ENCODE measurements around the gene SPATA1. TPM values are rescaled to one million over a fixed set of nuclear protein-coding genes. Genes with fewer than 3 reads are reported as not detected.
"Not testable (repeated sequence)": the region's sequence is repeated elsewhere in the genome, so short reads cannot be mapped to it uniquely, and the experiment has no call there.

The SPATA1 gene
- total RNA-seq, 2 experiments from 2014 or later: 3.3 to 3.4 TPM

DNA sequence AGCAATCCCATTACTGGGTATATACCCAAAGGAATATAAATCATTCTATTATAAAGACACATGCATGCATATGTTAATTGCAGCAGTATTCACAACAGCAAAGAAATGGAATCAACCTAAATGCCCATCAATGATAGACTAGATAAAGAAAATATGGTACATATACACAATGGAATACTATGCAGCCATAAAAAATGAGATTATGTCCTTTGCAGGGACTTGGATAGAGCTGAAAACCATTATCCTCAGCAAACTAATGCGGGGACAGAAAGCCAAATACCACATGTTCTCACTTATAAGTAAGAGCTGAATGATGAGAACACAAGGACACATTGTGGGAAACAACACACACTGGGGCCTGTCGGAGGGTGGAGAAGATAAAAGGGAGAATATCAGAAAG, 88.8 kb downstream of the SPATA1 start:
- H3K4me1 Mint-ChIP-seq (ENCODE audit: low read depth); POLR2A ChIA-PET; DNase-seq; H3K4me3 Mint-ChIP-seq; H3K36me3 Mint-ChIP-seq (ENCODE audit: low read depth); H3K27ac Mint-ChIP-seq; CTCF ChIA-PET; ATAC-seq; H3K9me3 Mint-ChIP-seq (ENCODE audit: insufficient read depth): not testable (repeated sequence)
- peaks cover 16% of the 10 kb centered on the region for H3K27me3 Mint-ChIP-seq (ENCODE audit: low read depth)

DNA sequence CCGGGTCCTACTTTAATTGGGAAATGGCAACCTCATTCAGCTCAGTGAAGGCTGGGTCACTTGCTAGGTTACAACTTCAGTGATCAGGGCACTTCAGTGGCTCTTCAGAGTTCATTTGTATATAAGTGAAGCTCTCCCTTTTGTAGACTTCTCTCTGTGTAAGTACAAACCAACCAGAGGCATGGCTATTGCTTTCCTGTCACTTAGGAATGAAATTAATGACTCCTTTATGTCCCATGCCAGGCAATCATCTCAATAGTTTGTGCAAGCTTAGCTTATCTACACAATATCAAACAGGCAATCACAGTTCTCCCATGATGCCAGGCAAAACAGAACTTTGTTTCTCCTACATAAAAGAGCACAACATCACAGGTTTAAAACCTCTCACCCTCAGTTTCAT, 90.8 kb downstream of the SPATA1 start:
- H3K4me1 Mint-ChIP-seq (ENCODE audit: low read depth): no peaks in the 10 kb centered on the region
- peaks cover 10% of the 10 kb centered on the region for H3K27me3 Mint-ChIP-seq (ENCODE audit: low read depth)
- ATAC-seq: no peak
- peaks cover under 1% of the 10 kb centered on the region for H3K36me3 Mint-ChIP-seq (ENCODE audit: low read depth)
- H3K4me3 Mint-ChIP-seq: no peak overlapping the region
- H3K9me3 Mint-ChIP-seq (ENCODE audit: insufficient read depth): peaks cover 5% of the 10 kb centered on the region
- no peak for DNase-seq
- no peak overlapping the region for H3K27ac Mint-ChIP-seq
- CTCF ChIA-PET: interaction anchor here (1.0 to 1.7 kb wide), 3 partner anchors 23 to 175 kb away, joined by 3 to 6 read pairs (median 3); no protein-coding TSS in a partner anchor
- POLR2A ChIA-PET: no interaction called here

DNA sequence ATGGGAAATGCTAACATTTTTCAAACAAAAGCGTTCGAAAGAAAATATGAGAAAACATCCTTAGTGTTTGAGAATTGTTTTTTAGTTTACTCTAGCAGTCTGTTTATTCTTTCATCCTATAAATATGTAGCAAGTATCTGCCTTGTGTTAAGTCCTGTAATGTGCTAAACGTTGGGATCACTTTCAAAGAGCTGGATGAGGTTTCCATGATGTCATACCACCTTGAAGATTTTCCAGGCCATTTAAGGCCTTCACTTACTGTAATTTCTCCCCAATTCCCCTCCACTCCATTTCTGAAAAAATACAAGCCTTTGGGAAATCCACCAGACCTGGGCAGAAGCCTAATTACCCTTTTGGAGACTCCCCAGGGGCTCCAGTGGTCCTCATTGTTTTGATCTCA, 92.2 kb downstream of the SPATA1 start:
- peaks cover 5% of the 10 kb centered on the region for H3K27me3 Mint-ChIP-seq (ENCODE audit: low read depth)
- H3K4me3 Mint-ChIP-seq: no peak overlapping the region
- no peaks in the 10 kb centered on the region for H3K4me1 Mint-ChIP-seq (ENCODE audit: low read depth)
- POLR2A ChIA-PET: no interaction called here
- ATAC-seq (no peak), DNase-seq (no peak)
- H3K36me3 Mint-ChIP-seq (ENCODE audit: low read depth): peaks cover 3% of the 10 kb centered on the region
- no peak overlapping the region for H3K27ac Mint-ChIP-seq
- no peaks in the 10 kb centered on the region for H3K9me3 Mint-ChIP-seq (ENCODE audit: insufficient read depth)
- CTCF ChIA-PET: interaction anchor here (0.9 kb wide), 1 partner anchor 22 kb away, joined by 3 read pairs; no protein-coding TSS in a partner anchor

DNA sequence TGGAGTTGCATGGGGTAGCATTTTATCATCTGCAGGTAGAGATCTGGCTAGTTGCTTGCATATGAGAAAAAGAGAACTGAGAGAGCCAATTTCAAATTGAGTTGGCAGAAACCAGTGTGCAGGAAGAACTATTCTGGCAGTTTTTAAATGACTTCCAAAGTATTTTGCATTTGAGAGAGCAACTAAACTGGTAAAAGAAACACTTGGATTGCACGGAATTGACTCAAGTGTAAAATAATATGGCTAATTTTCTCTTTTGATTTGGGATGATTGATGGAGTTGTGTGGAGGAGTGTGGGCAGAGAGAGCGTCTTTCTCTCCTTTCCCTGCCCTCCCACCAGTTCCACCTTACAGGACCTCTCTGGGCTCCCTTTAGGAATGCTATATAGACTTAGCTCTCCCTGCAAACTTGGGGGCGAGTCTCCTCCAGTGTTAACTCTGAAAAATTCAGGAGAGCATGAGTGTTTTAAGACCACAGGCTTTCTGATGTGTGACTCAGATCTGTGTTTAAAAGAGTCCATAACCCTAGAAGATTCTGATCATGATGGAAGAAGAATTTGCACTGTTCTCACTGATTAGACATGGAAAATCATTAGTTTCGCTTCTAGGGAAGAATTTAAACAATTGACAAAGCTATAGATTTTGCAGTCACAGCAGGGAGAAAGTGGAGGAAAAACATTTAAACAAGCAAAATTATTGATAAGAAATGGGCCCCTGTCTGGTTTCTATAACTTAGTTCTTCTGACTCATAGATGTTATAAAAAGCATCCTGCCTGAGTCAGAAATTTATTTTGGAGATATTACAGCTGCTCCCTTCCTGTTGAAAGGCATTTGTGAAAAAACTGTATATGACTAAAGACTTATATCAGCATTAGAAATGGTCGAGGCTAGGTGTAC, 92.9 kb downstream of the SPATA1 start:
- Mint-ChIP-seq H3K36me3 (ENCODE audit: low read depth) (peaks cover 3% of the 10 kb centered on the region), H3K4me3 (no peak overlapping the region), H3K27ac (no peak overlapping the region), H3K9me3 (ENCODE audit: insufficient read depth) (peaks cover 4% of the 10 kb centered on the region), H3K4me1 (ENCODE audit: low read depth) (no peaks in the 10 kb centered on the region), H3K27me3 (ENCODE audit: low read depth) (peaks cover 5% of the 10 kb centered on the region)
- POLR2A ChIA-PET: no interaction called here
- DNase-seq (no peak), ATAC-seq (no peak)
- CTCF ChIA-PET: interaction anchor here (0.9 kb wide), 1 partner anchor 21 kb away, joined by 3 read pairs; no protein-coding TSS in a partner anchor

DNA sequence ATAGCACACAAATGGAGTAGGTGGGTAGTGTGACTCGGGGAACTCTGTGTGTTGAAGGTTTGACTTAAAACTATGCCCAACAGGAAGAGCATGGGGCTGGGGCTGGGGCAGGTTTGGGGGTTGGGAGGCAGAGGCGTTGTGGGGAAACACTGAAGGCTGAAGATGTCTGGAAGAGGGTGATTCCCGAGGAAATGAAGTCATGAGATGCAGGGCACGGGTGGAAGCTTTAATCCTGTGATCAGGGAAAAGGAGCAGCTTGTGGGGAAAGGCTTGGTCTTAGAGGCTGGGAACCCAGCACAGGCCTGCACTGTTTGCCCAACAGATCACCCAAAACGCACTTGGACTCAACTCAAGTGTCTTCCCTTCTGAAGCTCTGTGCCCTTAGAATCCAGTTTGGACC, 94.6 kb downstream of the SPATA1 start:
- ChIA-PET CTCF (interaction anchor here (2.0 kb wide), 1 partner anchor 19 kb away, joined by 8 read pairs; no protein-coding TSS in a partner anchor), POLR2A (no interaction called here)
- Mint-ChIP-seq H3K4me1 (ENCODE audit: low read depth) (no peaks in the 10 kb centered on the region), H3K4me3 (no peak overlapping the region), H3K36me3 (ENCODE audit: low read depth) (peaks cover 3% of the 10 kb centered on the region), H3K27me3 (ENCODE audit: low read depth) (no peaks in the 10 kb centered on the region), H3K27ac (no peak overlapping the region), H3K9me3 (ENCODE audit: insufficient read depth) (peaks cover 17% of the 10 kb centered on the region)
- ATAC-seq (no peak), DNase-seq (no peak)

DNA sequence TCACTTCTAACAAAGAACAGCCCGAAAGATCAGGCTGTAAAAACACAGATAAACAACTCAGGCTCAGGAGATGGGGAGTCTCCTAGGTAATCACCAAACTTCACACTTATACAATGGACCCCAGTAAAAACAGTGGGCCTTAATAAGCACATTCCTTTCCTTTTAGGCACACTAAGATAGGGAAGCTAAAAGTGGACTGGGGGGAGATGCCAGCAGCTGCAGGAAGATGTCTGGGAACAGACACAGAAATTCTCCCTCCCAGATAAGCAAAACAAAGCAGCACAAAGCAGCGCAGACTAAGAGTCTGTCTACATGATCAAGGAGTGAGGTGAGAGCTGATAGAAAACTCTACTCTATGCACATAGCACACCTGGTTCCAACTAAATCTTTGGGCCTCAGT, 97.0 kb downstream of the SPATA1 start:
- POLR2A ChIA-PET: no interaction called here
- no peak for ATAC-seq

DNA sequence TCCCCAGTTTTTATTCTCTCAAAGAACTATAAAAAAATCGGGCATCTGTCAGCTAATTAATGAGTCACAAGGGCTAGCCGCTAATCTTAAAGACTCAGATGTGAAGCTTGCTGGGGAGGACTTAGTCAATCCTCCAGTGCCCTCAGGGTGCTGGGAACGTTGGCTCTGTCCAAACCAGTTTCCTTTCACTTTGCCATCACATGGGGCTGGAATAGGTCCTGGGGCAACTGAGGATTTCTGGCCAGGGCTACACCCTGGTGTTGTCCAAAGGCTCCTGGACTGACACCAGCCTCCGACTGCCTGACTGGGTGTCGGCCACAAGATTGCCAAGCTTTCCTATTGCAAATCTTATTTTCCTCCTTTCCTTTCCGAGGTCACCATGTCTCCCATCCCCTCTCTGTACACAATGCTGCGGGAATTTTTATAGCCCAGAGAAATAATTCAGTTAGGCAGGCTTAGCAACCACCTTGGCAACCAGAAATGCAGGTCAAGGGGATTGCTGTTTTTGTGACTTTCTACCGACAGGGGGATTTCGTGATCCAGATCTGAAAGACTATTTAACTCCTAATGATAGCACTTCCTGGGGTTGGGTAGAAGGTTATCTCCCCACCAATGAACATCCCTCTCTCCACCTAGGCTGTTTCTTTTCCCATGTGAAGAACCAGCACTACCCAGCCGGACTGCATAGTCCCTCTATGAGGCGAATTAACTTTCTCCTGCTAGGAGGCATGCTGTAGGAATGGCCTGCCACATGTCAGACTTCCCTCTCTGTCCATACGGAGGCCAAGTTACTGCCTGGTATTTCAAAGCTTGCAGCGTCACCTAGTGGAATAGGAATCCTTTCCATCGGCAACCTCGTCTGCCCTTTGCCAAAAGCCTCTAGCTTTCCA, 98.0 kb downstream of the SPATA1 start:
- Mint-ChIP-seq H3K27ac (no peak overlapping the region), H3K36me3 (ENCODE audit: low read depth) (peaks cover 5% of the 10 kb centered on the region), H3K27me3 (ENCODE audit: low read depth) (no peaks in the 10 kb centered on the region), H3K4me3 (no peak overlapping the region), H3K9me3 (ENCODE audit: insufficient read depth) (peaks cover 26% of the 10 kb centered on the region), H3K4me1 (ENCODE audit: low read depth) (no peaks in the 10 kb centered on the region)
- no peak for DNase-seq
- POLR2A ChIA-PET: no interaction called here
- ATAC-seq: no peak
- CTCF ChIA-PET: interaction anchor here (1.1 kb wide), 1 partner anchor 162 kb away, joined by 3 read pairs; no protein-coding TSS in a partner anchor

More for the DNA sequence above, 97.0 kb downstream of the SPATA1 start:
- DNase-seq: no peak
- Mint-ChIP-seq H3K36me3 (ENCODE audit: low read depth) (peaks cover 5% of the 10 kb centered on the region), H3K4me1 (ENCODE audit: low read depth) (no peaks in the 10 kb centered on the region), H3K9me3 (ENCODE audit: insufficient read depth) (peaks cover 26% of the 10 kb centered on the region), H3K27me3 (ENCODE audit: low read depth) (no peaks in the 10 kb centered on the region), H3K27ac (no peak overlapping the region), H3K4me3 (no peak overlapping the region)
- CTCF ChIA-PET: interaction anchor here (1.1 to 1.4 kb wide), 2 partner anchors 30 to 161 kb away, joined by 3 read pairs; partner anchors contain the start of gene CTBS

DNA sequence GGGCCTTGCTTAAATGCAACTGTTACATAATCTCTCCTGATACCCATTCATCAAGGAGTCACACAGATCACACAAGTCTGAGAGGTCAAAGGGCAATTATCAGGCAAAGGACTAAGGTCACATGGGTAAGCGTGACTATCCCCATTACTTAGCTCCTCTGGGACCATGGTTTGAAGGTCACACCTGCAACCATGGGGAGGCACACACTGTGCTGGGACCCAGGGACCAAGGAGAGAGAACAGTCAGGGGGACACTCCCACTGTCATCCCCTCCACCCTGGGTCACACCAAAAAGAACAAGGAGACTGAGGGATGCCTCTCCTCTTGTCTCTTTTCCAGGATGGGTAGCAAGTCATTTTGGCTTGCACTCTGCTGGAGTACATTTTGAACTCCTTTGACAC, 99.0 kb downstream of the SPATA1 start:
- ChIA-PET CTCF (no interaction called here), POLR2A (no interaction called here)
- no peak for ATAC-seq
- H3K36me3 Mint-ChIP-seq (ENCODE audit: low read depth): peaks cover 5% of the 10 kb centered on the region
- H3K27ac Mint-ChIP-seq: no peak overlapping the region
- no peak for DNase-seq
- H3K9me3 Mint-ChIP-seq (ENCODE audit: insufficient read depth): peaks cover 26% of the 10 kb centered on the region
- no peaks in the 10 kb centered on the region for H3K27me3 Mint-ChIP-seq (ENCODE audit: low read depth)
- H3K4me1 Mint-ChIP-seq (ENCODE audit: low read depth): no peaks in the 10 kb centered on the region
- H3K4me3 Mint-ChIP-seq: no peak overlapping the region

DNA sequence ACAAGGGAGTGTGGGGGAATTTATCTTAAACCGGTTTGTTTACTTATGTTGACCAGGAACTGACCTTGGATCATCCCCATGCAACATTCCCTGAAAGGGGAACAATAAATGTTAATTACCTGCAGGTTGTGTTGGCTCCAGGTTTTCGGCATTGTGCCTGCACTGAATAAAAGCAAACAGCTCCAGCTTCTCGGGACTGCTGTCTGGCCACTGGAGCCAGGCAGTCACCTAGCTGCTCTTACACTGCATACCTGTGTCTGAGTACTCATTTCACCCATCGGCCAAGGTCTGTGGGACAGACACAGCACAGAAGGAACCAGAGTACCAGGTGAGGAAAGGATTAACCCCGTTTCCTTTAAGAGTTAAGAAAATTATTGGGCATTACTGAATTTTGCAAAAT, 100.8 kb downstream of the SPATA1 start:
- no peak overlapping the region for H3K27ac Mint-ChIP-seq
- CTCF ChIA-PET: no interaction called here
- H3K27me3 Mint-ChIP-seq (ENCODE audit: low read depth): no peaks in the 10 kb centered on the region
- H3K4me3 Mint-ChIP-seq: no peak overlapping the region
- peaks cover 26% of the 10 kb centered on the region for H3K9me3 Mint-ChIP-seq (ENCODE audit: insufficient read depth)
- peaks cover 6% of the 10 kb centered on the region for H3K4me1 Mint-ChIP-seq (ENCODE audit: low read depth)
- no peak for DNase-seq
- no peak for ATAC-seq
- H3K36me3 Mint-ChIP-seq (ENCODE audit: low read depth): peaks cover 5% of the 10 kb centered on the region
- POLR2A ChIA-PET: no interaction called here

DNA sequence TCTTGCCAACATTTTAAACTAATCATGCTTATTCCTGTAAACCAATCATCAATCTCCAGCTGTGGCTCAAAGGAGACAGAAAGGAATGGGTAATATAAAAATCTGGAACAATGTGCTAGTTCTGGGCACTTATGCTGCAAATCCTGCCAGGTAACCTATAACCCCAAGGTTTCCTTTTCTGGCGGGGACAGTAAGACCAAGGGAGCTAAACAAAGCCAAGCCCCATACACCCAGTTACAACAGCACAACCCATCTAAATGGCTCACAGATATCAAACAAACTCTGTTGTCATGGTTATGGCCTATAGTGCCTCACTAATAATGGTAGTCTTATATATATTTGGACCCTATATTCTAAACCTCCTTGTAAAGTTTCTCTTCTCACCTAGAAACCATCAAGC, 104.9 kb downstream of the SPATA1 start:
- CTCF ChIA-PET: interaction anchor here (1.3 kb wide), 1 partner anchor 9 kb away, joined by 7 read pairs; no protein-coding TSS in a partner anchor
- Mint-ChIP-seq H3K9me3 (ENCODE audit: insufficient read depth) (peaks cover 17% of the 10 kb centered on the region), H3K4me1 (ENCODE audit: low read depth) (peaks cover 6% of the 10 kb centered on the region), H3K36me3 (ENCODE audit: low read depth) (peaks cover 11% of the 10 kb centered on the region), H3K27me3 (ENCODE audit: low read depth) (no peaks in the 10 kb centered on the region), H3K4me3 (no peak overlapping the region), H3K27ac (no peak overlapping the region)
- POLR2A ChIA-PET: no interaction called here
- DNase-seq (no peak), ATAC-seq (no peak)

DNA sequence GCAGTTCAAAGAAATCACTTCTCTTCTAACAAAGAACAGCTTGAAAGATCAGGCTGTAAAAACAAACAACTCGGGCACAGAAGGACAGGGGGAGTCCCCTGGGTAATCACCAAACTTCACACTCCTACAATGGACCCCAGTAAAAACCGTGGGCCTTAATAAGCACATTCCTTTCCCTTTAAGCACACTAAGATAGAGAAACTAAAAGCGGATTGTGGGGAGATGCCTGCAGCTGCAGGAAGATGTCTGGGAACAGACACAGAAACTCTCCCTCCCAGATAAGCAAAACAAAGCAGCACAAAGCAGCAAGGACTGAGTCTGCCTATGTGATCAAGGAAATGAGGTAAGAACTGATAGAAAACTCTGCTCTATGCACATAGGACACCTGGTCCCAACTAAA, 105.6 kb downstream of the SPATA1 start:
- ATAC-seq (no peak), DNase-seq (no peak)
- Mint-ChIP-seq H3K9me3 (ENCODE audit: insufficient read depth) (peaks cover 12% of the 10 kb centered on the region), H3K36me3 (ENCODE audit: low read depth) (peaks cover 9% of the 10 kb centered on the region), H3K27ac (no peak overlapping the region), H3K4me1 (ENCODE audit: low read depth) (peaks cover 6% of the 10 kb centered on the region), H3K27me3 (ENCODE audit: low read depth) (peaks cover 1% of the 10 kb centered on the region), H3K4me3 (no peak overlapping the region)
- CTCF ChIA-PET: interaction anchor here (1.3 kb wide), 1 partner anchor 8 kb away, joined by 7 read pairs; no protein-coding TSS in a partner anchor
- POLR2A ChIA-PET: no interaction called here

DNA sequence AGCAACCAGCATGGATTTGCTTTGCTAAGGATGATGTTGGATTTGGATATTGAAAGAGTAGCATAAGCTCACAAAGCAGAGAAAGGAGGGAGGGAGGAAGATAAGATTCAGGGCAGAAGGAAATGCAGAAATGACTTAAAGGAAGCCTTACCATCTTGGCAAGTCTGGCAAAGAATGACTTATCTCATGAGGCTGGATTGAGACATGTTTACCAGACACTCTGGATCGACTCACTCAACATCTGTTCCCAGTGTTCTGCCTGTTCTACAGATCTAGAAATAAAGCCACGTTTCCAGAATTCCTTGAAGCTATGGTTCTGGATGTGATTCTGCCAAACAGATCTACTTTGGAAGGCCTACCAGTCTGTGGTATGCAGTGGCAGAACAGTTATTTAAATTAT, 106.8 kb downstream of the SPATA1 start:
- peaks cover 12% of the 10 kb centered on the region for H3K9me3 Mint-ChIP-seq (ENCODE audit: insufficient read depth)
- no peak for DNase-seq
- H3K4me3 Mint-ChIP-seq: no peak overlapping the region
- ChIA-PET POLR2A (interaction anchor here (0.9 kb wide), 1 partner anchor 39 kb away, joined by 3 read pairs; no protein-coding TSS in a partner anchor), CTCF (no interaction called here)
- H3K36me3 Mint-ChIP-seq (ENCODE audit: low read depth): peaks cover 9% of the 10 kb centered on the region
- peaks cover 3% of the 10 kb centered on the region for H3K27me3 Mint-ChIP-seq (ENCODE audit: low read depth)
- peaks cover 6% of the 10 kb centered on the region for H3K4me1 Mint-ChIP-seq (ENCODE audit: low read depth)
- no peak for ATAC-seq
- no peak overlapping the region for H3K27ac Mint-ChIP-seq

Measured in activated CD8-positive, alpha-beta T cell treated with anti-CD3 and anti-CD28 coated beads, Interleukin-2, amount 10 ng/mL, durations not matched to agents 7 days and 5 days (primary cell).